HG02884 (cell line): ENCODE measurements around the gene CTDSP1.

Source experiments
- ATAC-seq: cut with Tn5 transposase; IDR thresholded peaks from one replicate; pipeline ENCODE4 v1.9.1; 2021; ENCODE audit warnings: mild to moderate bottlenecking, moderate library complexity; ENCODE audit not compliant: unreplicated experiment

The CTDSP1 gene

GRCh38 chr2:218399391-218400166 lies at the start of gene CTDSP1:
Gene CTDSP1 (plus strand): TSS chr2:218399868. CDS start chr2:218400091, 223 bp downstream.
- ATAC-seq = peak; percentile 33

- no peak for ATAC-seq
Measured at GRCh38 chr2:218354045-218354444, 45.6 kb upstream of the CTDSP1 start.

- no peak for ATAC-seq
Measured at GRCh38 chr2:218354850-218355443, 44.7 kb upstream of the CTDSP1 start.

- no peak for ATAC-seq
Measured at GRCh38 chr2:218357236-218358177, 42.2 kb upstream of the CTDSP1 start.

GRCh38 chr2:218360453-218360852 lies 39.2 kb upstream of the CTDSP1 start:
- ATAC-seq = no peak

- no peak for ATAC-seq
Measured at GRCh38 chr2:218362606-218363005, 37.1 kb upstream of the CTDSP1 start.

GRCh38 chr2:218363736-218364135 lies 35.9 kb upstream of the CTDSP1 start:
- ATAC-seq = no peak

GRCh38 chr2:218364196-218364595 lies 35.5 kb upstream of the CTDSP1 start:
- no peak for ATAC-seq

GRCh38 chr2:218366621-218367414 lies 32.9 kb upstream of the CTDSP1 start:
- no peak for ATAC-seq

- peak; percentile 87 for ATAC-seq
Measured at GRCh38 chr2:218367415-218368149, 32.1 kb upstream of the CTDSP1 start.

GRCh38 chr2:218368150-218368528 lies 31.5 kb upstream of the CTDSP1 start:
- ATAC-seq = no peak

GRCh38 chr2:218368621-218369153 lies 31.0 kb upstream of the CTDSP1 start:
- ATAC-seq = no peak

GRCh38 chr2:218369330-218369729 lies 30.3 kb upstream of the CTDSP1 start:
- no peak for ATAC-seq

GRCh38 chr2:218370410-218371063 lies 29.1 kb upstream of the CTDSP1 start:
- ATAC-seq = no peak

- ATAC-seq = no peak
Measured at GRCh38 chr2:218371983-218372350, 27.7 kb upstream of the CTDSP1 start.

- no peak for ATAC-seq
Measured at GRCh38 chr2:218374795-218375194, 24.9 kb upstream of the CTDSP1 start.

GRCh38 chr2:218375212-218375611 lies 24.5 kb upstream of the CTDSP1 start:
- no peak for ATAC-seq

GRCh38 chr2:218378053-218378452 lies 21.6 kb upstream of the CTDSP1 start:
- ATAC-seq = no peak

- no peak for ATAC-seq
Measured at GRCh38 chr2:218381916-218382366, 17.7 kb upstream of the CTDSP1 start, which contains the start of gene SLC11A1. Gene SLC11A1 (plus strand): TSS chr2:218382273. CDS start chr2:218382369, 96 bp downstream.
